Breast epithelium (tissue), 3 donors: ENCODE measurements around the gene PGBD4.

Experiments used
- POLR2A ChIP-seq: fragments of 450-650 bp; IDR thresholded peaks from one replicate; pipeline ENCODE4 v1.6.1; 2016; ENCODE audit warnings: antibody characterized with exemption, mild to moderate bottlenecking, moderate library complexity
- TF ChIP-seq, protein P1 (sequence below), 3 donors: fragments of 450-650 bp; IDR thresholded peaks; one replicate each; pipeline ENCODE4 v1.5.1; 2016 to 2017; ENCODE audit warnings: antibody characterized with exemption in 3 of 3, mild to moderate bottlenecking in 3 of 3, moderate library complexity in 3 of 3

GRCh38 chr15:34107315-34107714, 5.4 kb downstream of the PGBD4 start:
- TF ChIP-seq, protein P1, sequence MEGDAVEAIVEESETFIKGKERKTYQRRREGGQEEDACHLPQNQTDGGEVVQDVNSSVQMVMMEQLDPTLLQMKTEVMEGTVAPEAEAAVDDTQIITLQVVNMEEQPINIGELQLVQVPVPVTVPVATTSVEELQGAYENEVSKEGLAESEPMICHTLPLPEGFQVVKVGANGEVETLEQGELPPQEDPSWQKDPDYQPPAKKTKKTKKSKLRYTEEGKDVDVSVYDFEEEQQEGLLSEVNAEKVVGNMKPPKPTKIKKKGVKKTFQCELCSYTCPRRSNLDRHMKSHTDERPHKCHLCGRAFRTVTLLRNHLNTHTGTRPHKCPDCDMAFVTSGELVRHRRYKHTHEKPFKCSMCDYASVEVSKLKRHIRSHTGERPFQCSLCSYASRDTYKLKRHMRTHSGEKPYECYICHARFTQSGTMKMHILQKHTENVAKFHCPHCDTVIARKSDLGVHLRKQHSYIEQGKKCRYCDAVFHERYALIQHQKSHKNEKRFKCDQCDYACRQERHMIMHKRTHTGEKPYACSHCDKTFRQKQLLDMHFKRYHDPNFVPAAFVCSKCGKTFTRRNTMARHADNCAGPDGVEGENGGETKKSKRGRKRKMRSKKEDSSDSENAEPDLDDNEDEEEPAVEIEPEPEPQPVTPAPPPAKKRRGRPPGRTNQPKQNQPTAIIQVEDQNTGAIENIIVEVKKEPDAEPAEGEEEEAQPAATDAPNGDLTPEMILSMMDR (IDR thresholded peaks at IDR 0.05) = no peak
- no peak for TF ChIP-seq POLR2A
